ENCODE data around the gene CENPB. TPM values are rescaled to one million over a fixed set of nuclear protein-coding genes. Genes with fewer than 3 reads are reported as not detected.

Gene CENPB
- total and polyA plus RNA-seq, 4 donors, result 35.9 to 113 (median 79.4) TPM

DNA sequence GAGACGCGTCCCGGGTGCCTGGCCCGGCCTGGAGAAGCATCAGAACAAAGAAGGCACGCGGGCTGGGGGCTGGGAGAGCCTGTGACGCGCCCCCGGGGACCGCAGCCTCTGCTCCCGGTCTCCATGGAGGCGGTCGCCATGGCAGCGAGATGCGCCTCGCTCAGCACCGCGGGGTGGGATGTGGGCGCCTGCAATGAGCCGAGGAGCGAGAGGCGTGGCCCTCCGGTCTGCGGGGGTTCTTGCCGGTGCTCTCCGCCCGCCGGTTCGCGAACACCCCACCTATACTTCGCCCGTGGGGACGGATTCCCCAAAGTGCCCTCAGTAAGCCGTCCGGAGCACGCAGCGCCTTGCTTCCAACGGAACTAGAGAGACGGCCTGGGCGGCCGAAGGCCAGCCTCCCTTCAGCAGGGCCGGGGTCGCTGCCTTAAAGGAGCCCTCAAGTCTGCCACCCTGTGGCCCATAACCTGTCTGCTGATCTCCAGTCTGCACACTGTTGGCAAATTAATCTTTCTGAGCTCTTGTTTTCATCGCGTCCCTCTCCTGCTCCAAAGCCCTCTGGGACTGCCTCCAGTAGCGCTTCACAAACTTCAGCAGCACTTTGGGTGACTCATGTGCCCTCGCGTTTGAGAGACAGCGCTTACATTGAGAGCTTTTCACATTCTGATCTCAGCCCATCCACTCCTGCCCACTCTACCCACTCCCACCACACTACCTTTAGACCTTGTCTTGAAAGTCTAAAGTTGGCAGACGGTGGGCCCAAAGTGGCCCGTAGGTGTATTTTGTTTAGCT lies 18.0 kb downstream of the CENPB start:
- H3K4me1 ChIP-seq (ENCODE audit: control insufficient read depth in 5 of 5, insufficient read depth in 5 of 5, low read length in 5 of 5), result peaks cover 0 to 32% (median 9%) of the 10 kb centered on the region in 5 donors
- H3K27me3 ChIP-seq (ENCODE audit: control insufficient read depth in 3 of 3, insufficient read depth in 3 of 3, low read length in 2 of 3), result no peaks in the 10 kb centered on the region
- peak overlapping the region; percentile 80 to 95 for H3K27ac ChIP-seq (ENCODE audit: low read depth in 1 of 2, low read length in 1 of 2)
- no peaks in the 10 kb centered on the region for H3K9me3 ChIP-seq (ENCODE audit: control insufficient read depth in 4 of 4, insufficient read depth in 3 of 4, low read length in 3 of 4)
- TF ChIP-seq, protein P1, sequence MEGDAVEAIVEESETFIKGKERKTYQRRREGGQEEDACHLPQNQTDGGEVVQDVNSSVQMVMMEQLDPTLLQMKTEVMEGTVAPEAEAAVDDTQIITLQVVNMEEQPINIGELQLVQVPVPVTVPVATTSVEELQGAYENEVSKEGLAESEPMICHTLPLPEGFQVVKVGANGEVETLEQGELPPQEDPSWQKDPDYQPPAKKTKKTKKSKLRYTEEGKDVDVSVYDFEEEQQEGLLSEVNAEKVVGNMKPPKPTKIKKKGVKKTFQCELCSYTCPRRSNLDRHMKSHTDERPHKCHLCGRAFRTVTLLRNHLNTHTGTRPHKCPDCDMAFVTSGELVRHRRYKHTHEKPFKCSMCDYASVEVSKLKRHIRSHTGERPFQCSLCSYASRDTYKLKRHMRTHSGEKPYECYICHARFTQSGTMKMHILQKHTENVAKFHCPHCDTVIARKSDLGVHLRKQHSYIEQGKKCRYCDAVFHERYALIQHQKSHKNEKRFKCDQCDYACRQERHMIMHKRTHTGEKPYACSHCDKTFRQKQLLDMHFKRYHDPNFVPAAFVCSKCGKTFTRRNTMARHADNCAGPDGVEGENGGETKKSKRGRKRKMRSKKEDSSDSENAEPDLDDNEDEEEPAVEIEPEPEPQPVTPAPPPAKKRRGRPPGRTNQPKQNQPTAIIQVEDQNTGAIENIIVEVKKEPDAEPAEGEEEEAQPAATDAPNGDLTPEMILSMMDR (IDR thresholded peaks at IDR 0.05; ENCODE audit: control extremely low read depth, extremely low read depth), result peak; percentile 37
- H3K36me3 ChIP-seq (ENCODE audit: control insufficient read depth in 4 of 4, insufficient read depth in 4 of 4, low read length in 4 of 4), result no peaks in the 10 kb centered on the region
- 1% methylated on average over 51 of the region's 51 CpGs for WGBS, 2 donors
- peak overlapping the region; percentile 85 to 94 for H3K9ac ChIP-seq (ENCODE audit: insufficient read depth in 1 of 2, low read length in 2 of 2)
- peak overlapping the region; percentile 71 for H3K4me3 ChIP-seq
- peak; percentile 25 for ATAC-seq (ENCODE audit: insufficient read depth, low FRiP score)
- peak; percentile 80 to 87 (median 83) for DNase-seq

DNA sequence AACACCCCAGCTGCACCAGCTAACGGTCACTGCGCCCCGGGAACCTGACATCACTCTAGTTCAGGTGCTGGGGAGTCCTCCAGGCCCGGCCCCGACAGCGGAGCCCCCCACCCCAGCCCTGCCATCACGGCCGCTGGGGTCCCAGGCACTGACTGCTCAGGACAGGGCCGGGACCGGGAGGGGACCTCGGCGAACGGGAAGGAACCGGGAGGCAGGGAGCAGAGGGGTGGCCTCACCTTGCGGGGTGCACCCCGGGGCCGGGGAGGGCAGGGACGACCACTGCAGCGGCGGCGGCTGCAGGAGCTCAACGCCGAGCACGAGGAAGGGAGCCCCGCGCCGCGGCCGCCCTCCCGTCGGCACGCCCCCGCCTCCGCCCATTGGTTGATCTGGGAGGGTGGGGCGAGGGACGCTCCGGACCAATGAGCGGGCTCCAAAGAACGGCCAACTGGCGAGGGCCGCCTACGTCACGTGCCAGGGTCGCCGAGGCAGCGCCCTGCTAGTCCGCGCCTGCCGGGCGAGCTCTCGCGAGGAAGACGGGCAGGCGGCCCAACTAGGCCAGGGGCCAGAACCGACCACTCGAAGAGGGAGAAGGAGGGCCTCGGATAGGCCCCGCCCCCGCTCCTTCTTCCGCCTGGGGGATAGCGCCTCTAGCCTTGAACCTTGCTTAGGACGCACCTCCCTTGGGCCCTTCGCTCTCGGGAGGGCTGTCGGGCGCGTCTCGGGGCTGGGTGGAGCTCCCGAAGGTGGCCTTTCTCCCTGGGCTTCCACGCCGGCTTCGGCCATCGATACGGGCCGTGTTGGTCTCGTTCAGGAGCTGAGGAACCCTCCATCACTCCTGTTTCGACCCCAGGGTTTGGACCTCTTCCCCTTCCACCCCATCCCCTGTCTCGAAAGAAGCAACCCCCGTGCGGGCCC lies 18.9 kb downstream of the CENPB start, which contains the start of gene ADISSP:
TSS of gene ADISSP (minus strand) at position 327 of the 915 bp plus-strand sequence. CDS start 7,653 bp downstream, outside the sequence.
- 0% methylated on average over 65 to 80 of the region's 80 CpGs for WGBS, 2 donors
- Histone ChIP-seq H3K27me3 (ENCODE audit: control insufficient read depth in 3 of 3, insufficient read depth in 3 of 3, low read length in 2 of 3) (no peaks in the 10 kb centered on the region), H3K4me1 (ENCODE audit: control insufficient read depth in 5 of 5, insufficient read depth in 5 of 5, low read length in 5 of 5) (peaks cover 0 to 32% (median 9%) of the 10 kb centered on the region in 5 donors), H3K4me3 (peak within 1 kb of the TSS; percentile 71), H3K9ac (ENCODE audit: insufficient read depth in 1 of 2, low read length in 2 of 2) (peak within 1 kb of the TSS; percentile 85 to 94), H3K9me3 (ENCODE audit: control insufficient read depth in 4 of 4, insufficient read depth in 3 of 4, low read length in 3 of 4) (no peaks in the 10 kb centered on the region), H3K36me3 (ENCODE audit: control insufficient read depth in 4 of 4, insufficient read depth in 4 of 4, low read length in 4 of 4) (no peaks in the 10 kb centered on the region), H3K27ac (ENCODE audit: low read depth in 1 of 2, low read length in 1 of 2) (peak within 1 kb of the TSS; percentile 80 to 95)
- TF ChIP-seq, protein P1 (IDR thresholded peaks at IDR 0.05; ENCODE audit: control extremely low read depth, extremely low read depth), result no peak
- DNase-seq, result peak; percentile 98 to 99 (median 98)
- peak; percentile 96 for ATAC-seq (ENCODE audit: insufficient read depth, low FRiP score)

- peak overlapping the region; percentile 11 to 14 for H3K9ac ChIP-seq (ENCODE audit: insufficient read depth in 1 of 2, low read length in 2 of 2)
- TF ChIP-seq, protein P1 (IDR thresholded peaks at IDR 0.05; ENCODE audit: control extremely low read depth, extremely low read depth), result no peak
- H3K27ac ChIP-seq (ENCODE audit: low read depth in 1 of 2, low read length in 1 of 2), result no peak overlapping the region
- H3K36me3 ChIP-seq (ENCODE audit: control insufficient read depth in 4 of 4, insufficient read depth in 4 of 4, low read length in 4 of 4), result no peaks in the 10 kb centered on the region
- H3K4me1 ChIP-seq (ENCODE audit: control insufficient read depth in 5 of 5, insufficient read depth in 5 of 5, low read length in 5 of 5), result peaks cover 0 to 35% (median 9%) of the 10 kb centered on the region in 5 donors
- 1 to 2% methylated on average over 21 of the region's 21 CpGs for WGBS, 2 donors
- H3K4me3 ChIP-seq, result peak overlapping the region; percentile 66
- H3K27me3 ChIP-seq (ENCODE audit: control insufficient read depth in 3 of 3, insufficient read depth in 3 of 3, low read length in 2 of 3), result no peaks in the 10 kb centered on the region
- ATAC-seq (ENCODE audit: insufficient read depth, low FRiP score) (no peak), DNase-seq (no peak)
- no peaks in the 10 kb centered on the region for H3K9me3 ChIP-seq (ENCODE audit: control insufficient read depth in 4 of 4, insufficient read depth in 3 of 4, low read length in 3 of 4)
Measured at GRCh38 chr20:3767110-3767426, 19.5 kb downstream of the CENPB start.

Measured in lung (tissue), 12 donors.